T-cell (primary cell): ENCODE data around the gene ZNF174. TPM values are rescaled to one million over a fixed set of nuclear protein-coding genes. Genes with fewer than 3 reads are reported as not detected.

Experiments used
- ATAC-seq, 4 experiments: fragments of 200-7000 bp in 3 of 4; fragments of 150-1000 bp in 1 of 4; cut with Tn5 transposase; replicated peaks in 1 of 4; 1 replicate in 3 of 4; 2 replicates in 1 of 4; pipeline ENCODE4 v1.10.0; 2021; ENCODE audit warnings: moderate library complexity in 3 of 4, mild to moderate bottlenecking in 2 of 4, moderate number of reproducible peaks in 1 of 4
- CTCF ChIA-PET, 2 donors: fragments of 300-600 bp; sonication (Branson Sonifier 250); formaldehyde crosslinking; loops; one replicate each; lab custom pipeline; 2022; ENCODE audit warnings: antibody characterized with exemption in 2 of 2; lab: Charles Lee
- POLR2A ChIA-PET, 2 donors: fragments of 300-600 bp; sonication (Branson Sonifier 250); formaldehyde crosslinking; loops; one replicate each; lab custom pipeline; 2022; ENCODE audit warnings: antibody characterized with exemption in 2 of 2; lab: Charles Lee
- DNase-seq, 35 experiments: peaks; one replicate each; pipeline versions ENCODE4 v3.0.0 to v3.0.0-alpha.2; 2013 to 2023
- H3K27ac ChIP-seq: one replicate; pipeline ENCODE4 v1.5.1; 2013; ENCODE audit warnings: low read length
- H3K27me3 ChIP-seq, 2 experiments: replicated peaks in 1 of 2; 1 replicate in 1 of 2; 2 replicates in 1 of 2; pipeline versions ENCODE4 v1.6.1 to v1.7.0; 2013; ENCODE audit warnings: low read length in 1 of 2, mixed read lengths in 1 of 2; ENCODE audit not compliant: control insufficient read depth in 2 of 2, insufficient read depth in 2 of 2; ENCODE audit errors: extremely low read depth in 1 of 2
- H3K36me3 ChIP-seq, 2 donors: 1 replicate in 1 of 2; 2 replicates in 1 of 2; pipeline versions ENCODE4 v1.6.1 to v1.7.0; 2013; ENCODE audit warnings: low read length in 1 of 2; ENCODE audit not compliant: control insufficient read depth in 2 of 2, insufficient read depth in 1 of 2; ENCODE audit errors: extremely low read depth in 1 of 2
- H3K4me1 ChIP-seq, 2 experiments: 1 replicate in 1 of 2; 2 replicates in 1 of 2; pipeline versions ENCODE4 v1.6.1 to v1.7.0; 2013; ENCODE audit warnings: low read length in 2 of 2, mixed read lengths in 1 of 2; ENCODE audit not compliant: insufficient read depth in 2 of 2, control insufficient read depth in 1 of 2; ENCODE audit errors: extremely low read depth in 1 of 2
- H3K4me3 ChIP-seq, 2 donors: 1 replicate in 1 of 2; 2 replicates in 1 of 2; pipeline versions ENCODE4 v1.5.1 to v1.7.0; 2013; ENCODE audit warnings: mild to moderate bottlenecking in 2 of 2, low read length in 1 of 2, moderate library complexity in 1 of 2; ENCODE audit not compliant: control insufficient read depth in 1 of 2; ENCODE audit errors: extremely low read depth in 1 of 2
- H3K9me3 ChIP-seq: 2 replicates; pipeline ENCODE4 v1.7.0; 2013
- H3K27ac Mint-ChIP-seq, 2 donors: one replicate each; pipeline ENCODE4 v1.8.0; 2020 to 2021; ENCODE audit warnings: mild to moderate bottlenecking in 2 of 2, mixed read lengths in 2 of 2
- H3K27me3 Mint-ChIP-seq, 2 donors: one replicate each; pipeline ENCODE4 v1.8.0; 2021 to 2022; ENCODE audit warnings: mixed read lengths in 2 of 2
- H3K36me3 Mint-ChIP-seq: one replicate; pipeline ENCODE4 v1.8.0; 2021; ENCODE audit warnings: mixed read lengths
- H3K4me1 Mint-ChIP-seq, 3 donors: one replicate each; pipeline ENCODE4 v1.8.0; 2020 to 2022; ENCODE audit warnings: mixed read lengths in 3 of 3, mild to moderate bottlenecking in 1 of 3
- H3K4me3 Mint-ChIP-seq, 3 donors: one replicate each; pipeline ENCODE4 v1.8.0; 2020 to 2022; ENCODE audit warnings: mild to moderate bottlenecking in 3 of 3, mixed read lengths in 3 of 3, moderate library complexity in 3 of 3
- H3K9me3 Mint-ChIP-seq, 3 donors: one replicate each; pipeline ENCODE4 v1.8.0; 2020 to 2022; ENCODE audit warnings: mixed read lengths in 3 of 3
- WGBS: methylation state at CpG from one replicate; pipeline ENCODE4 v1.1.5; 2013; ENCODE audit warnings: missing lambda C conversion rate; ENCODE audit not compliant: insufficient coverage; 5-methylcytosine and 5-hydroxymethylcytosine counted together
- total RNA-seq, 35 experiments: library from RNA in 6 of 35; stranded (reverse) in 6 of 35; fragments of 120-200 nt in 1 of 35; gene quantifications; one replicate each; pipeline versions ENCODE4 v1.2.1 to v1.2.4 and lab custom pipeline; 2013 to 2026

The ZNF174 gene
- total RNA-seq, 5 donors from 2014 or later (not counting 1 experiment from before 2014, with no cell fraction given) = 6.4 to 18.7 (median 18.5) TPM

- WGBS = 93% methylated on average over 3 of the region's 5 CpGs
- Mint-ChIP-seq H3K4me1 (peaks cover 13 to 22% (median 18%) of the 10 kb centered on the region in 3 donors), H3K27me3 (no peaks in the 10 kb centered on the region), H3K4me3 (no peak overlapping the region), H3K27ac (no peak overlapping the region), H3K36me3 (peaks cover 8% of the 10 kb centered on the region), H3K9me3 (no peaks in the 10 kb centered on the region)
- no peaks in the 10 kb centered on the region for H3K9me3 ChIP-seq
- DNase-seq (no peak), ATAC-seq (no peak)
- ChIA-PET POLR2A (no interaction called here), CTCF (no interaction called here)
- peaks cover 5 to 19% of the 10 kb centered on the region in 2 experiments for H3K4me1 ChIP-seq
- peaks cover 0 to 3% of the 10 kb centered on the region in 2 donors for H3K36me3 ChIP-seq
- no peaks in the 10 kb centered on the region for H3K27me3 ChIP-seq
- H3K27ac ChIP-seq = no peak overlapping the region
- H3K4me3 ChIP-seq = no peak overlapping the region
Measured at GRCh38 chr16:3454093-3454492, 53.1 kb downstream of the ZNF174 start.

- ChIA-PET CTCF (no interaction called here), POLR2A (no interaction called here)
- Mint-ChIP-seq H3K4me1 (peaks cover 19 to 28% (median 24%) of the 10 kb centered on the region in 3 donors), H3K27ac (no peak overlapping the region), H3K27me3 (no peaks in the 10 kb centered on the region), H3K36me3 (peaks cover 6% of the 10 kb centered on the region), H3K4me3 (no peak overlapping the region), H3K9me3 (no peaks in the 10 kb centered on the region)
- no peak overlapping the region for H3K27ac ChIP-seq
- peaks cover 0 to 3% of the 10 kb centered on the region in 2 donors for H3K36me3 ChIP-seq
- H3K9me3 ChIP-seq = no peaks in the 10 kb centered on the region
- ATAC-seq = no peak
- no peak for DNase-seq
- no peak overlapping the region for H3K4me3 ChIP-seq
- 91% methylated on average over 2 of the region's 10 CpGs for WGBS
- no peaks in the 10 kb centered on the region for H3K27me3 ChIP-seq
- H3K4me1 ChIP-seq = peaks cover 9 to 24% of the 10 kb centered on the region in 2 experiments
Measured at GRCh38 chr16:3454631-3455147, 53.7 kb downstream of the ZNF174 start.

- Histone ChIP-seq H3K36me3 (peaks cover 0 to 3% of the 10 kb centered on the region in 2 donors), H3K27ac (peak overlapping the region; percentile 73), H3K4me3 (peak overlapping the region; percentile 45 to 87), H3K27me3 (no peaks in the 10 kb centered on the region), H3K4me1 (peaks cover 24 to 46% of the 10 kb centered on the region in 2 experiments), H3K9me3 (no peaks in the 10 kb centered on the region)
- ChIA-PET CTCF (interaction anchor here in 1 of 2 donors (0.8 to 1.5 kb wide), 2 partner anchors 14 to 57 kb away, joined by 6 read pairs; partner anchors contain the start of genes NAA60, ZNF174, ZNF597 and ZSCAN32), POLR2A (interaction anchor here in 1 of 2 donors (0.9 kb wide), 1 partner anchor 14 kb away, joined by 3 read pairs; the partner anchor contains the start of genes NAA60 and ZNF597)
- peaks cover 46 to 49% (median 49%) of the 10 kb centered on the region in 3 donors for H3K4me1 Mint-ChIP-seq
- no peaks in the 10 kb centered on the region for H3K27me3 Mint-ChIP-seq
- H3K4me3 Mint-ChIP-seq = peak overlapping the region; percentile 80 to 91 (median 80)
- DNase-seq (peak; percentile 74 to 96 (median 88)), ATAC-seq (peak; percentile 91 to 95 (median 92))
- no peaks in the 10 kb centered on the region for H3K9me3 Mint-ChIP-seq
- peak overlapping the region; percentile 86 to 92 for H3K27ac Mint-ChIP-seq
- H3K36me3 Mint-ChIP-seq = no peaks in the 10 kb centered on the region
- WGBS = under 1% methylated on average over 70 of the region's 83 CpGs
Measured at GRCh38 chr16:3457434-3458252, 56.6 kb downstream of the ZNF174 start.

GRCh38 chr16:3458278-3458851 lies 57.4 kb downstream of the ZNF174 start:
- under 1% methylated on average over 43 of the region's 47 CpGs for WGBS
- ChIA-PET CTCF (no interaction called here), POLR2A (interaction anchor here in 1 of 2 donors (0.5 kb wide), 1 partner anchor 324 kb away, joined by 3 read pairs; no protein-coding TSS in a partner anchor)
- H3K4me3 Mint-ChIP-seq = peak overlapping the region; percentile 89 to 91 (median 89)
- Histone ChIP-seq H3K4me3 (peak overlapping the region; percentile 80 to 87), H3K4me1 (peaks cover 26 to 50% of the 10 kb centered on the region in 2 experiments), H3K9me3 (no peaks in the 10 kb centered on the region), H3K36me3 (peaks cover 0 to 3% of the 10 kb centered on the region in 2 donors), H3K27me3 (no peaks in the 10 kb centered on the region), H3K27ac (peak overlapping the region; percentile 72)
- no peaks in the 10 kb centered on the region for H3K36me3 Mint-ChIP-seq
- DNase-seq = peak in 3 of 35 experiments; percentile 13 to 35 (median 23)
- ATAC-seq = no peak
- no peaks in the 10 kb centered on the region for H3K9me3 Mint-ChIP-seq
- no peaks in the 10 kb centered on the region for H3K27me3 Mint-ChIP-seq
- H3K4me1 Mint-ChIP-seq = peaks cover 46 to 53% (median 52%) of the 10 kb centered on the region in 3 donors
- peak overlapping the region; percentile 90 to 93 for H3K27ac Mint-ChIP-seq

GRCh38 chr16:3458852-3459361 lies 57.9 kb downstream of the ZNF174 start:
- no peaks in the 10 kb centered on the region for H3K27me3 ChIP-seq
- Mint-ChIP-seq H3K27ac (peak overlapping the region; percentile 90 to 93), H3K27me3 (no peaks in the 10 kb centered on the region), H3K36me3 (no peaks in the 10 kb centered on the region), H3K4me1 (peaks cover 46 to 57% (median 56%) of the 10 kb centered on the region in 3 donors), H3K9me3 (no peaks in the 10 kb centered on the region), H3K4me3 (peak overlapping the region; percentile 89 to 91 (median 89))
- H3K4me1 ChIP-seq = peaks cover 28 to 55% of the 10 kb centered on the region in 2 experiments
- CTCF ChIA-PET = no interaction called here
- POLR2A ChIA-PET = interaction anchor here in 1 of 2 donors (0.5 kb wide), 1 partner anchor 325 kb away, joined by 3 read pairs; no protein-coding TSS in a partner anchor
- peak overlapping the region; percentile 80 to 87 for H3K4me3 ChIP-seq
- peaks cover 0 to 3% of the 10 kb centered on the region in 2 donors for H3K36me3 ChIP-seq
- H3K9me3 ChIP-seq = no peaks in the 10 kb centered on the region
- H3K27ac ChIP-seq = peak overlapping the region; percentile 72
- DNase-seq (peak in 3 of 35 experiments; percentile 7 to 49 (median 13)), ATAC-seq (no peak)
- 5% methylated on average over 7 of the region's 10 CpGs for WGBS
